ENCODE measurements around the gene AP3B1.
"Not testable (repeated sequence)": the region's sequence is repeated elsewhere in the genome, so short reads cannot be mapped to it uniquely, and the experiment has no call there.

The AP3B1 gene

DNA sequence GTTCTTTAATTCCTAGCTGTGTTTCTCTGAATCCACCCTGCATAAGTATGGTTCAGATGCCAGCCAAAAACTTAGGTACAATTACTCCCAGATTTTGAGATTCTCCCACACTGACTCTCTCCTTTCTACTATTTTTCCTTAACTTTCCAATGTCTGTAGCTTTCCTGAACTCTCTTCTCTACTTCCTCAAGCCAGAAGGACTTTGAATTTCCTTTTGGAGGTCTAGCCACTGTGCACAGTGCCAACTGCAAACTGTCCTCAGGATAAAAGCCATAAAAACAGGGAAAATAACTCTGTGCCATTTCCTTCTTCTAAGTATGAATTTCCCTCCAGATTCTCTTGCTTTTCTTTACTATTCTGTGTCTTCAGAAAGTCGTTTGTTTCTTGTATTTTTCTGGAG, 157.2 kb downstream of the AP3B1 start:
- no peak for DNase-seq

DNA sequence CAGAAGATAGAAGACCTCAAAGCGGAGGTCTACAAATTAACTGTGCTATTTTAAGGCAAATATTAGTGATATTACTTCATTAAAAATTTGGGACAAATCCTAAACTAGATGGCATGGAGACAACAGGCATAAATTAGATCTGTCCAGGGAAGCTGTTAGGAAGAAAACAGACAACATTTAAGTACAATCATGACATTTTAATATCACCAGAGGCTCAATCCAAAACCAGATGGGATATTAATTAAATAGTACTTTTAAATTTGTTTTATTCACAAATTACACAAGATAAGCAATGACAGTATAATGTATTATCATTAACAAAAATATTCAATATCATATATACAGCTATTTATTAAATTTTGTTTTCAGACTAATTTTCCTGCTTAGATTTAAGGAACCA, 161.1 kb downstream of the AP3B1 start:
- DNase-seq = no peak

DNA sequence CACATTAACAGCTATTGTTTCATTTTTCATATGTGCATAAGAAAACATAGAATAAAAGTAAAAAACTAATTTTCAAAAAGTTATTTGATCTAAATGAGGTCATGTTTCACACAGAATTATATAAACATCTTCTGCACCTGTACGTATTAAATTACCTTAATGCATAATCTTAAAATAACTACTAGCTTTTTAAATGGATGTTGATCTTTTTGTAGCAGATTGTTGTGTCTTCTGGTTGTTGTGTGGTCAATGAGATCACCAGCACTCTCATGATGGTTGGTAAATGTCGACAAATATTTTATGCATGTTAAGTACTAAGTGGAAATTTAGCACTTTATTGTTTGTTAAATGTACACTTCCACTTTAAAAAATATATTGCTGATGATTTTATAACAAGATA, 162.0 kb downstream of the AP3B1 start:
- no peak for DNase-seq

DNA sequence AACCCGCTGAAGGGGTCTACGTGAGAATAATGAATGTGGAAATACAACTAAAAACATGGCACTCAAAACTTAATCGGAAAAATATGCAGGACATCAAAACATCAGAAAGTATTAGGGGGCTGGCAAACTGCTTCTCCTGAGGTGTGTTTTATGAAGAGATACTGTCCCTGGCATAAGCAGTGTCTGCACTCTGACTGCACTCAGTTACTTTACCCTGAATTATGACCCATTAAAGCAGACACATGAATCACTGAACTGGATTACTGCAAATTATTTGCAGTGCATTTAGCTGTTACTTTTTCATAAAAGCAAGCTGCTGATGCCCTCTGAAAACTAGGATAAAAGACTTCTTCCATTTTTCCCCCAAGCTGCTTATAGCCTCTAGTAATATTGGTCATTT, 164.9 kb downstream of the AP3B1 start:
- DNase-seq = no peak

DNA sequence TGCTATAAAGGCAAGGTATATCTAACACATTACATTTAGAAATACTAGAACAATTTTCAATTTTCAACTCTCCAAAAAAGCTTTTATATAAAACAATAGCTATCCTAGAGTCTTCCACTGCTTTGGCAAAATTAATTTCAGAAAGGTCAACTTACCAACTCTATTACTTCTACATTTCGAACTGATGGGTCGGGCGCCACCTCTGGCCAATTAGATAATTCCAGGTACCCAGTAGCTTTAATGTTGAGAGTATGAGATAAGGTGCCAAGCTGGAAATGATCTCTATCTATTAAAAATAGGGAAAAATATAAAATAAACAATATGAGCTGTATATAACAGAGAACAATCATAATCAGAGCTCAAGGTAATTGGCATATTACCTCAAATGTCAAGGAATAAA, 166.6 kb downstream of the AP3B1 start:
- DNase-seq = no peak

DNA sequence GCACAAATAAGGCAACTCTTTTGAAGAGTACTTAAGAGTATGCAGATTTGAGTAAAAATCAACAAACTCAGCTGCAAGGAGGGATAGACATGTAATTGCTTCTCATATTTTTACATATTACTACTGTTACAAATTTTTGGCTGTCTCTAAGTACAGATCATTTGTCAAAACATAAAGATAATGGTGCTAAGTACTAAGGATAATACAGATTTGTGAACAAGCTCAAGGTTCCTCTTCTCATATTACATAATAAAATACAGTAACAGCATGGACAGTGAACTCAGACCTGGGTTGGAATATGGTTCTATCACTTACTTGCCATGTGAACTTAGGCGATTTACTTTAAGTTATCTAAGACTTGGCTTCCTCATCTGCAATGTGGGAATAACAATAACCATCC, 168.0 kb downstream of the AP3B1 start:
- no peak for DNase-seq

DNA sequence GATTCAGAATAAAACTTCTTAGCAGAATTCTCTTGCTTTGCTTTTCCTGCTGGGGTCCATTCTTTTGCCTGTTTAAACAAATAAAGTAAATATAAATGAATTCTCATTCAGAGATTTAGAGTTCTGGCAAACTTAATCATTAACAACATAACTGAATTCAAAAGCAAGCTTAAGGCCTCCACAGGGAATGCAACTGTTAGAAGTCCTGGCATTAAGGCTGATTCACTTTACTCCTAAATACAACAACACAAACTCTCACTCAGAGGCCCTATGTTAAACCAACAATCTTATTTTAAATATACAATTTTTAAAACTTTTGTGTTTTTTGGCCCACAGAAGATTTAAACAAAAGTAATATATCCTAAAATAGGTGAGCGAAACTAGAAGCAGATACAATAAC, 178.3 kb downstream of the AP3B1 start:
- DNase-seq = no peak

DNA sequence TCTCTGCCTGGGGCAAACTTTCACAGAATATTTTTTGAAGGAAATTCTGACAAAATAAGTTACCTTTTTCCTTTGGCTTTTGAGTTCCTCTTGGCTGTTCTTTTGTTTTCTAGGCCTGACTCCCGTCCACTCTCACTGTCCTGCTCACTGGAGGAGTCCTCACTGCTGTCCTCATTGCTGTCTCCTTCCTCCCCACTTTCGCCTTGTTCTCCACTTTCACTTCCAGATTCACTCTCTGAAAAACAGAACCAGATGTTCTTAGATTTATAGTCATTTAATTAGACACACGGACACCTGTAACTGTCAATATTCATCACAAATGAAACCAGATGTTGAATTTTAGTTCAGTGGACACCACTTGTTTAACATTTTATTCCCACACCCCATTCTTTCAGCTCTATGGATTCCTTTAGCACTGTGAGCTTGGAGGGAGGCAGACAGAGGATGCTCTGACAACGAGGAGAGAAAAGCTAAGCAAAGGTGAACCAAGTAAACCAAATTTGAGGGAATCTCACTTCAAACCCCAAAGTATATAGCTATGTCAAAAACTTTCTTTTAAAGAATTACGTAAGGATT, 180.7 kb downstream of the AP3B1 start:
- DNase-seq = no peak

DNA sequence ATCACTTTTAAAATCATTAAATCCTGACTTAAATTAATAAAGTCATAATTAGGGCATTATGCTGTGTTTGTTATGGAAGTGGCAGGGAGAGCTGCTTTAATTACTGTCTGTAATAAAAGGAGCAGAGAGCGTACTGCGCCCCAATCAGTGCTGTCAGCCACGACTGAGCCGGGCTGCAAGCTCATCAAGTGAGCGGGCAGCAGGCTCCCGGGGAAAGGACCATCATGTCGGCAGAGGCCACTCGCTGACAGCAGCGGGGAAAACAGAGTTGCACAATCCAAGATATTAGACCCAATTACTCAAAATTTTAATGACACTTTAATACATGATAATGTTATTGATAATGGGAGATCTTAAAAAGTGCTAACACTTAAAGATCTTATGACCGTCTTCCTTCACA, 181.6 kb downstream of the AP3B1 start:
- no peak for DNase-seq

DNA sequence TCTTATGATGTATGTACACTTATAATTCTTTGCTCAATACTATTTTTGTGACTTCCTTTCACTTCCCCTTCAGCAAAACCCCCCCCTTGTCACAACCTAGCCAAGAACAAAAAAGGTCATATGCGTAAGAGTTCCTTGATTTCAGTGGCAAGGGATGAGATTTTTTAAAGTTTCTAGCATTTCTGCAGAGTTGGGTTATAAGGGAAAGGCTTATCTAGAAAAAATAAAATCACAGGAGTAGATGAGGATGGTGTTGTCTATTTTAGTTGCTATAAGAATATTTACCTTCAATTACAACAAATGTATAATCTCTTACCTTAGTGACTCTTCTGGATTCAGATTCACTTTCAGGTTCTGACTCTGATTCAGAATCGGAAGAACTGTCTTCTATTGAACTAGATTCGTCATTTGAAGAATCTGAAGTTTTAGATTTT, 184.6 kb downstream of the AP3B1 start:
- no peak for DNase-seq

DNA sequence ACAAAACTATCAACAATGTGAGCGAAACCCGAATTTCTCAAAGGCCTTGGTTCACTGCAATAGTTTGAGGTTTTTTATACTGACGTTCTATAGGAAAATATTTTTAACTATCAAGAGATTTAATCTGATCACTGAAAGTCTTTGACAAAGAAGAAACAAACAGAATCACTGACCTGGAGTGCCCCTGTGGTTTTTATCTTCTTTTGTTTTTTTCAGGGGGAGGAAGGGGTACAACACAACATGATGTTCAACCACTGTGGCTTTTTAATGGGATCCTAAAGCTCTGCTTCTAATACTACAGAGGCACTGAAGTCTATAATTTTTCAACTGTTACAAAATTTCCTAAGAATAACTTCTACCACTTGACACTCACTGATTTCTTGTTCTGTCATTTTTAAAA, 185.9 kb downstream of the AP3B1 start:
- DNase-seq = no peak

DNA sequence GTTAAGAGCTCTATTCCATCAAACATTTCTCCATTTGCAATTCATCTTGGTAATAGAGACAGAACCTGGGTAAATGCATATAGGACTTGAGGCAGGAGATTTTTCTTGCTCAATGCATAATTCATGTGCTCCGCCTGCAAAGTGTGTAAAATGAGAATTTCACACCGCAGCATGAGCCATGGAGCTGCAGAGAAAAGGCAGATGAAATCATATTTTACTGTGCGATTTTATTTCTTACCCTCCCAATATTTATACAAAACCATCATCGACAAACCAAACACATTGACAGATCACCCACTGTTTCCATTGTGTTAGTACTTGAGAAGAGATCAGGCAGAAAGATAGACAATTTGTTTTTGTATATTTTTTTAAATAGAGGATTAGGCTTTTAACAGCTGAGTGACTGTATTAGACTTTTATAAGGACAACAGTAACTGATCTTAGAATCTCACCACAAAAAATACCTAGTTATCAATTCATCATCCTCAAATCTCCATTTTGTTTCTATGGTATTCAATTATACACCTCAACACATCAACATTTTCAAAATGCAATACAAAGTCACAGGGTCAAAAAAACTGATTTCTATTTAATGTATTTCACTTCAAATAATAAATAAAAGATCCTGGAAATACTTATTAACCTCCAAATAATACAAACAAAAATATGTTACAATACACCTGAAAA, 191.1 kb downstream of the AP3B1 start:
- DNase-seq = no peak

DNA sequence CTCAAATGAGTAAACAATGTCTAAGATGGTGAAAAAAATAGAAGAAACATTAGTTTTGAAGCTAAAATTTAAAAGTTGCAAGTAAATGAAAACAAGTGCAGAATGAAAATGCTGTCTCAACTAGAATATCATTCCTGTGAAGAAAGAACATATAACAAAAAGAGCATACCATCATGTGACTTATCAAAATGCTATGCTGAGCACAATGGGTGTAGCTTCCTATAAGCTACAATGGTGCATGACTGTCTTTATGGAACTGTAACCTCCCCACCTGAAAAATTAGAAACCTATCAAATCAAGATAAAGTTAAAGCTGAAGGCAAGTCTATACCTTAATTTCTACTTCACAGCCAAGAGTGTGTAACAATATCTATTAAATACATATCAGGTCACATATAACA, 192.0 kb downstream of the AP3B1 start:
- DNase-seq = no peak

DNA sequence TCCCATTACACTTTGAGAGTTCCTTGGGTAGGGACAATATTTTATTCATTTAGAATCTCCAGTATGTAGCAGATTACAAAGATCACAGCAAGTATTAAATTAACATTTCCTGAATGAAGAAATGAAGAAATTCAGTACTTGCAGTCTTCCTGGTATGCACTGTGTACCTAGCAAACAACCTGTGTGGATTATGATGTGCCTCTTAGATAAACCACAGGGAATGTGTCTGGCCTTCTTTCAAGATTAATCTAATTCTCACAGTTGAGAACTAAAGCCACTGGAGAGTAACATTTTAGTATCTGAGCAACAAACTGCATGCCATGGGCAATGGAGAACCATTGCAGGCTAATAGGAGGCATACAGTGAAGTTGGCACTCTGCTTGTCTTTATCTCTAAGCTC, 199.4 kb downstream of the AP3B1 start:
- no peak for DNase-seq

DNA sequence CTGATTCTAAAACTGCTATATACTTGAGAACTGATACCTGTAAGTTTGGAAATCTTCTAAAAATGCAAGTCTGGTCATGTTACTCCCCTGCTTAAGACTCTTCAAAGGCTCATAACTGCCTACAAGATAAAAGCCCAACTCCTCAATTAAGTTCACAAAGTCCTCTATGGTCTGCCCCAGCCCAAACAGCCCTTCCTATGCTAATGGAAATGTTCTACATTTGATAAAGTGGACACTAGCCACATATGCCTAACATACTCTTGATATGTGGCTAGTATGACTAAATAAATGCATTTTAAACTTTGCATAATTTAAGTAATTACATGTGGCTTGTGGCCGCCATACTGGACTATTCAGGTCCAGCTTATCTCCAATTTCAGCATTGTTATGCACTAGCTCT, 204.5 kb downstream of the AP3B1 start:
- no peak for DNase-seq

DNA sequence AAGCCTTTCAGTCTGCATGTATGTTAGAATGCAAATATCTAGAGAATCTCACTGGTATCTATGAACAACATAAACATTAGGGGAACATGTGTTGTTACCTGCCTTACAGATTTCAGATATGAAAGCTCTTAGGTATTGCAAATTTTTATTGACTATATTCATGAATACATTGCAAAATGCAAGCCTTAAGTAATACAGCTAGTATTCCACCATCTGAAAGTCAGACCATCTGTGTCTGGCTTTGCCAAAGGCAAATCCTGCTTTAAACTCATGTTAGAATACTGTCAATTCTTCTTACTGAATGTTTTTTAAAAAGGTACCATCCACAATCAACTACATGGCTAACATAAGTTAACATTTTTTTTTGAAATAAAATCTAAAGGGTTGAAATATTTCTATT, 215.6 kb downstream of the AP3B1 start:
- no peak for DNase-seq

DNA sequence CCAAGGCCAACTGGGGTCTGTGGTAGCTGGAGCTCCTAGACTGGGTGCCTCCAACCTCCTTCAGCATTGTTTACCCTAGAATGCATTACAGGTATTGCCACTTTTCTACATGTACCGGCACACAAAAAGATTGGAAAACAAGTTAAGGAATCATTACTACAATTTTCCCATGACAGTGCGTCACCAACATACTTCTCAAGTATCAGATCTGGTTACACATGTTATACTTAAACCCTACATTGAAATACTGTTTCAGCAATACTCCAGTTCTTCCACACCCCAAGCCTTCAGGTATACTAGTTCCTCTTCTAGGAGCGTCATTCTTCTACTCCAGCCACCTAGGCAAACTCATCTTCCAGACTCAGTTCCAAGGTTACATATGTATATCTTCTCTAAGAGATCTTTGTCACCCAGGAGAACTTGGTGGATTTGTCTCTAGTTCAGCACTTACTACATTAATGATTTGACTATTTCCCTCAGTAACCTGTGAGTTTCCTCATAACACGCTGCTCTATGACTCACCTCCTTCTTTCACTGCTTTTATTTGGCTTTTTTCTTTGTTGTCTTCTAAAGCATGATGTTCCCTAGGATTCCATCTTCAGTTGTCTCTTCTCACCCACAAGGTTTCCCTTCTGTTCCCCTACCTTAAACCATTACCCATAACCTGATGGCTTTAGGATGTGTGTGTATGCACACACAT, 217.0 kb downstream of the AP3B1 start:
- no peak for DNase-seq

DNA sequence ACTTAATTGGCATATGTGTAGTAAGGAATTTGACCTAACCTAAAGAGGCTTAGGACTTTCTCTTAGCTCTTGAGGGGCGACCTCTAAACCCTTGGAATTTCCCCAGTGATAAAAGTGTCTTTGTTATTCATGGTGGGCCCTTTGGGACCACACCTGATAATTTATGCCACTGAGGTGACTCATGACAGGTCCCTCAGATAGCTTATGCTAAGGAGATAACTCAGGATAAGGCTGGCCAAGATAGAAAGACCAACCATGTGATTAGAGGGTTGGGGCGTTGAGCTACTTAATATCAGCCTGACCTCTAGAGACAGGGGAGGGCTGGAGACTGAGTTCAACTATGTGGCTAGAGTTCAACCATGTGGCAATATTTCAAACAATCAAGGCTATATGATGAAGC, 218.1 kb downstream of the AP3B1 start:
- no peak for DNase-seq

DNA sequence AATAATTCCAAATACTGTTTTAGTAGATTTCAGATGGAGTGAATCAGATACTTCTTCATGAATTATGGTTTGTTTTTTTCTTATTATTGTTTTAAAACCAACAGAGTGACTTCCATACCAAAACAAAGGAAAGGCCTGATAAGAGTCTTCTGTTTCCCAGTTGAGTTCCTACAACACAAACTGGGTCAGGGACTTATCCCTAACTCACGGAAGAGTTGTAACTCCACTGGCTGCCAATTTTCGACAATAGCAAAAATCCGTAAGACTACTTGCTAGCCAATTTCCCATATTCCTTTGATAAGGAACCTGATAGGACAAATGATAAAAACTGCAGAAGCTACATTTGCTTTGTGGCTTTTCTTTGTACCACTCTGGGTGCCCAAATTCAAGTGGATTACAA, 219.2 kb downstream of the AP3B1 start:
- DNase-seq = no peak

DNA sequence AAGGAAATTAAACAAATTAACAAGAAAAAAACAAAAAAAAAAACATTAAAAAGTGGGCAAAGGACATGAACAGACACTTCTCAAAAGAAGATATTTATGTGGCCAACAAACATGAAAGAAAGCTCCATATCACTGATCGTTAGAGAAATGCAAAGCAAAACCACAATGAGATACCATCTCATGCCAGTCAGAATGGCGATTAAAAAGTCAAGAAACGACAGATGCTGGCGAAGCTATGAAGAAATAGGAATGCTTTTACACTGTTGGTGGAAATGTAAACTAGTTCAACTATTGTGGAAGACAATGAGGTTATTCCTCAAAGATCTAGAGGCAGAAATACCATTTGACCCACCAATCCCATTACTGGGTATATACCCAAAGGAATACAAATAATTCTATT, 223.8 kb downstream of the AP3B1 start:
- DNase-seq = not testable (repeated sequence)

DNA sequence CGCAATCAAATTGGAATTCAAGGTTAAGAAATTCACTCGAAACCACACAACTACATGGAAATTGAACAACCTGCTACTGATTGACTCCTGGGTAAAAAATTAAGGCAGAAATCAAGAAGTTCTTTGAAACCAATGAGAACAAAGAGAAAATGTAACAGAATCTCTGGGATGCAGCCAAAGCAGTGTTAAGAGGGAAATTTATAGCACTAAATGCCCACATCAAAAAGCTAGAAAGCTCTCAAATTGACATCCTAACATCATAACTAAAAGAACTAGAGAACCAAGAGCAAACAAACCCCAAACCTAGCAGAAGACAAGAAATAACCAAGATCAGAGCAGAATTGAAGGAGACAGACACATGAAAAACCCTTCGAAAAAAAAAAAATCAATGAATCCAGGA, 226.9 kb downstream of the AP3B1 start:
- not testable (repeated sequence) for DNase-seq

DNA sequence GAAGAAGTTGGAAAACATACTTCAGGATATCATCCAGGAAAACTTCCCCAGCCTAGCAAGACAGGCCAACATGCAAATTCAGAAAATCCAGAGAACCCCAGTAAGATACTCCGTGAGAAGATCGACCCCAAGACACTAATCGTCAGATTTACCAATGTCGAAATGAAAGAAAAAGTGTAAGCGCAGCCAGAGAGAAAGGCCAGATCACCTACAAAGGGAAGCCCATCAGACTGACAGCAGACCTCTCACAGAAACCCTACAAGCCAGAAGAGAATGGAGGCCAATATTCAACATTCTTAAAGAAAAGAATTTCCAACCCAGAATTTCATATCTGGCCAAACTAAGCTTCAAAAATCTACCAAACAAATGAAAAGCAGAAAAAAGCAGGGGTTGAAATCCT, 227.8 kb downstream of the AP3B1 start:
- DNase-seq = not testable (repeated sequence)

DNA sequence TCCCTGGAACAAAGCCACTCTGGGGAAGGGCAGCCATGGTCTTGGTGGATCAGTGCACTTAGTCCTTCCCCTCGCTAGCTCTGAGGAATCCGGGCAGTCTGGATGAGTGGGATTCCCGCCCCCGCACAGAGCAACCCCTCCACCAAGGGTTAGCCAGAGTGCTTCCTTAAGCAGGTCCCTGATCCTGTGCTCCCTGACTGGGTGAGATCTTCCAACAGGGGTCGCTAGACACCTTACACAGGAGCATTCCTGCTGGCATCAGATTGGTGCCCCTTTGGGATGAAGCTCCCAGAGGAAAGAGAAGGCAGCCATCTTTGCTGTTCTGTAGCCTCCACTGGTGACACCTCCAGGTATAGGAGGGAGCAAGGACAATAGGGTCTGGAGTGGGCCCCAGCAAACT, 228.8 kb downstream of the AP3B1 start:
- DNase-seq = no peak

DNA sequence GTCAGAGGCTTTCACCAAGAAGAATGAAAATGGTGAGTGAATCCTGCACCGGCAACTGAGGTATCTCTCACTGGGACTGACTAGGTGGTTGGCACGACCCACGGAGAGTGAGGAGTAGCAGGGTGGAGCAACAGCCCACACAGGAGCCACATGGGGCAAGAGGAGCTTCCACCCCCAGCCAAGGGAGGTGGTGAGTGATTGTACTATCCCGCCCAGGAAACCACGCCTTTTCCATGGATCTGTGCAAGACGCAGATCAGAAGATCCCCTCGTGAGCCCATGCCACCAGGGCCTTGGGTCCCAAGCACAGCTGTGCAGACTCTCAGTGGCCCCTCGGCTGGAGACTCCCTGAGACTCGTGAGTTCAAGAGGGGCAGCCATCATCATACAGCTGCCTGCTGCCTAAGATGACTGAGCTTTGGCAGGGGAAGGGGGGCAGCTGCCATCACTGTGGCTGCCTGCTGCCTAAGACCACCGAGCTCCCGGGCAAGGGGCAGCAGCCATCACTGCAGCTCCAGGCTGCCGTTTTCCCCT, 229.5 kb downstream of the AP3B1 start:
- DNase-seq = no peak

Measured in NCI-H2029 (cell line).